Measurements from ENCODE around the gene HSPBAP1.
"Not testable (repeated sequence)": the region's sequence is repeated elsewhere in the genome, so short reads cannot be mapped to it uniquely, and the experiment has no call there.

The HSPBAP1 gene

GRCh38 chr3:122766430-122766829, 27.2 kb downstream of the HSPBAP1 start:
- no peak overlapping the region for H3K4me3 ChIP-seq (ENCODE audit: low read length)
- H3K9me3 ChIP-seq (ENCODE audit: control insufficient read depth, insufficient read depth, low read length) = no peaks in the 10 kb centered on the region
- H3K27ac ChIP-seq (ENCODE audit: low read length) = no peak overlapping the region
- H3K36me3 ChIP-seq (ENCODE audit: control insufficient read depth, insufficient read depth, low read length) = no peaks in the 10 kb centered on the region
- no CpG with 5 or more reads among the region's 3 CpGs for WGBS (ENCODE audit: insufficient coverage, insufficient read length)
- no peaks in the 10 kb centered on the region for H3K27me3 ChIP-seq (ENCODE audit: control insufficient read depth, insufficient read depth, low read length)
- H3K4me1 ChIP-seq (ENCODE audit: control insufficient read depth, insufficient read depth, low read length) = no peaks in the 10 kb centered on the region
- DNase-seq (ENCODE audit: low read depth, low spot score) = no peak

GRCh38 chr3:122760453-122761271, 33.0 kb downstream of the HSPBAP1 start:
- Histone ChIP-seq H3K36me3 (ENCODE audit: control insufficient read depth, insufficient read depth, low read length) (no peaks in the 10 kb centered on the region), H3K4me3 (ENCODE audit: low read length) (no peak overlapping the region), H3K4me1 (ENCODE audit: control insufficient read depth, insufficient read depth, low read length) (no peaks in the 10 kb centered on the region; the same call in 1 of the 2 replicates), H3K27me3 (ENCODE audit: control insufficient read depth, insufficient read depth, low read length) (no peaks in the 10 kb centered on the region), H3K9me3 (ENCODE audit: control insufficient read depth, insufficient read depth, low read length) (no peaks in the 10 kb centered on the region), H3K27ac (ENCODE audit: low read length) (no peak overlapping the region)
- DNase-seq (ENCODE audit: low read depth, low spot score) = no peak
- no CpG with 5 or more reads among the region's 3 CpGs for WGBS (ENCODE audit: insufficient coverage, insufficient read length)

- Histone ChIP-seq H3K4me1 (ENCODE audit: control insufficient read depth, insufficient read depth, low read length) (no peaks in the 10 kb centered on the region; the same call in 1 of the 2 replicates), H3K27me3 (ENCODE audit: control insufficient read depth, insufficient read depth, low read length) (no peaks in the 10 kb centered on the region), H3K27ac (ENCODE audit: low read length) (no peak overlapping the region), H3K36me3 (ENCODE audit: control insufficient read depth, insufficient read depth, low read length) (peaks cover 3% of the 10 kb centered on the region; the same call in 1 of the 2 replicates), H3K9me3 (ENCODE audit: control insufficient read depth, insufficient read depth, low read length) (no peaks in the 10 kb centered on the region), H3K4me3 (ENCODE audit: low read length) (no peak overlapping the region)
- DNase-seq (ENCODE audit: low read depth, low spot score) = no peak
- no CpG with 5 or more reads among the region's 3 CpGs for WGBS (ENCODE audit: insufficient coverage, insufficient read length)
These were observed 34.6 kb downstream of the HSPBAP1 start for GRCh38 chr3:122758877-122759560.

GRCh38 chr3:122755491-122755890, 38.1 kb downstream of the HSPBAP1 start:
- no CpG with 5 or more reads among the region's 2 CpGs for WGBS (ENCODE audit: insufficient coverage, insufficient read length)

GRCh38 chr3:122754929-122755328, 38.7 kb downstream of the HSPBAP1 start:
- Histone ChIP-seq H3K4me1 (ENCODE audit: control insufficient read depth, insufficient read depth, low read length) (no peaks in the 10 kb centered on the region), H3K36me3 (ENCODE audit: control insufficient read depth, insufficient read depth, low read length) (peaks cover 3% of the 10 kb centered on the region; the same call in 1 of the 2 replicates), H3K27ac (ENCODE audit: low read length) (no peak overlapping the region), H3K27me3 (ENCODE audit: control insufficient read depth, insufficient read depth, low read length) (no peaks in the 10 kb centered on the region; the same call in 1 of the 2 replicates), H3K4me3 (ENCODE audit: low read length) (no peak overlapping the region), H3K9me3 (ENCODE audit: control insufficient read depth, insufficient read depth, low read length) (no peaks in the 10 kb centered on the region)
- DNase-seq (ENCODE audit: low read depth, low spot score) = peak; percentile 72
- WGBS (ENCODE audit: insufficient coverage, insufficient read length) = no CpG with 5 or more reads among the region's 5 CpGs

More at GRCh38 chr3:122755491-122755890, 38.1 kb downstream of the HSPBAP1 start:
- Histone ChIP-seq H3K9me3 (ENCODE audit: control insufficient read depth, insufficient read depth, low read length) (no peaks in the 10 kb centered on the region), H3K4me3 (ENCODE audit: low read length) (no peak overlapping the region), H3K36me3 (ENCODE audit: control insufficient read depth, insufficient read depth, low read length) (peaks cover 3% of the 10 kb centered on the region; the same call in 1 of the 2 replicates), H3K27ac (ENCODE audit: low read length) (no peak overlapping the region), H3K27me3 (ENCODE audit: control insufficient read depth, insufficient read depth, low read length) (no peaks in the 10 kb centered on the region; the same call in 1 of the 2 replicates), H3K4me1 (ENCODE audit: control insufficient read depth, insufficient read depth, low read length) (no peaks in the 10 kb centered on the region; the same call in 1 of the 2 replicates)
- no peak for DNase-seq (ENCODE audit: low read depth, low spot score)

- no peaks in the 10 kb centered on the region for H3K9me3 ChIP-seq (ENCODE audit: control insufficient read depth, insufficient read depth, low read length)
- no peaks in the 10 kb centered on the region; the same call in 1 of the 2 replicates for H3K27me3 ChIP-seq (ENCODE audit: control insufficient read depth, insufficient read depth, low read length)
- no peak overlapping the region for H3K4me3 ChIP-seq (ENCODE audit: low read length)
- no peak for DNase-seq (ENCODE audit: low read depth, low spot score)
- H3K36me3 ChIP-seq (ENCODE audit: control insufficient read depth, insufficient read depth, low read length) = no peaks in the 10 kb centered on the region
- no CpG with 5 or more reads among the region's 1 CpG for WGBS (ENCODE audit: insufficient coverage, insufficient read length)
- no peaks in the 10 kb centered on the region for H3K4me1 ChIP-seq (ENCODE audit: control insufficient read depth, insufficient read depth, low read length)
- no peak overlapping the region for H3K27ac ChIP-seq (ENCODE audit: low read length)
These were observed 45.3 kb downstream of the HSPBAP1 start for GRCh38 chr3:122748347-122748746.

- DNase-seq (ENCODE audit: low read depth, low spot score); H3K27ac ChIP-seq (ENCODE audit: low read length); H3K9me3 ChIP-seq (ENCODE audit: control insufficient read depth, insufficient read depth, low read length); H3K4me1 ChIP-seq (ENCODE audit: control insufficient read depth, insufficient read depth, low read length); H3K27me3 ChIP-seq (ENCODE audit: control insufficient read depth, insufficient read depth, low read length); H3K4me3 ChIP-seq (ENCODE audit: low read length); H3K36me3 ChIP-seq (ENCODE audit: control insufficient read depth, insufficient read depth, low read length): not testable (repeated sequence)
- WGBS (ENCODE audit: insufficient coverage, insufficient read length) = no CpG with 5 or more reads among the region's 35 CpGs
These were observed 46.3 kb downstream of the HSPBAP1 start for GRCh38 chr3:122747295-122747694.

GRCh38 chr3:122745369-122746021, 48.1 kb downstream of the HSPBAP1 start:
- H3K27me3 ChIP-seq (ENCODE audit: control insufficient read depth, insufficient read depth, low read length) = no peaks in the 10 kb centered on the region
- no peak for DNase-seq (ENCODE audit: low read depth, low spot score)
- H3K4me3 ChIP-seq (ENCODE audit: low read length) = no peak overlapping the region
- H3K36me3 ChIP-seq (ENCODE audit: control insufficient read depth, insufficient read depth, low read length) = no peaks in the 10 kb centered on the region
- H3K4me1 ChIP-seq (ENCODE audit: control insufficient read depth, insufficient read depth, low read length) = no peaks in the 10 kb centered on the region
- H3K27ac ChIP-seq (ENCODE audit: low read length) = no peak overlapping the region
- WGBS (ENCODE audit: insufficient coverage, insufficient read length) = no CpG with 5 or more reads among the region's 4 CpGs
- no peaks in the 10 kb centered on the region for H3K9me3 ChIP-seq (ENCODE audit: control insufficient read depth, insufficient read depth, low read length)

GRCh38 chr3:122743581-122744120, 50.0 kb downstream of the HSPBAP1 start:
- Histone ChIP-seq H3K9me3 (ENCODE audit: control insufficient read depth, insufficient read depth, low read length) (no peaks in the 10 kb centered on the region), H3K27me3 (ENCODE audit: control insufficient read depth, insufficient read depth, low read length) (no peaks in the 10 kb centered on the region), H3K4me3 (ENCODE audit: low read length) (no peak overlapping the region), H3K36me3 (ENCODE audit: control insufficient read depth, insufficient read depth, low read length) (no peaks in the 10 kb centered on the region), H3K27ac (ENCODE audit: low read length) (no peak overlapping the region), H3K4me1 (ENCODE audit: control insufficient read depth, insufficient read depth, low read length) (no peaks in the 10 kb centered on the region)
- no peak for DNase-seq (ENCODE audit: low read depth, low spot score)
- WGBS (ENCODE audit: insufficient coverage, insufficient read length) = no CpG with 5 or more reads among the region's 4 CpGs

- Histone ChIP-seq H3K9me3 (ENCODE audit: control insufficient read depth, insufficient read depth, low read length) (no peaks in the 10 kb centered on the region), H3K4me1 (ENCODE audit: control insufficient read depth, insufficient read depth, low read length) (no peaks in the 10 kb centered on the region), H3K27ac (ENCODE audit: low read length) (no peak overlapping the region), H3K4me3 (ENCODE audit: low read length) (no peak overlapping the region), H3K36me3 (ENCODE audit: control insufficient read depth, insufficient read depth, low read length) (no peaks in the 10 kb centered on the region), H3K27me3 (ENCODE audit: control insufficient read depth, insufficient read depth, low read length) (no peaks in the 10 kb centered on the region)
- DNase-seq (ENCODE audit: low read depth, low spot score) = no peak
These were observed 51.4 kb downstream of the HSPBAP1 start for GRCh38 chr3:122742234-122742633.
